GM13976 (cell line): Measurements from ENCODE around the gene ZNF296.

Experiments used
- DNase-seq: peaks from one replicate; pipeline ENCODE4 v3.0.0; 2012; ENCODE audit warnings: low spot score
- in situ Hi-C: fragments of 300-500 bp; cut with MboI; formaldehyde crosslinking; loops from one replicate; pipeline ENCODE4 v1.12.0; 2022; ENCODE audit warnings: low sequenced_read_pairs, mixed read lengths, inconsistent platforms; ENCODE audit not compliant: unreplicated experiment
- TF ChIP-seq, protein P1 (sequence below): IDR thresholded peaks from 2 replicates; pipeline ENCODE4 v1.5.1; 2012; ENCODE audit warnings: borderline replicate concordance, mild to moderate bottlenecking; ENCODE audit not compliant: insufficient read depth; ENCODE audit errors: extremely low read depth, missing control alignments, control extremely low read depth

Gene ZNF296

DNA sequence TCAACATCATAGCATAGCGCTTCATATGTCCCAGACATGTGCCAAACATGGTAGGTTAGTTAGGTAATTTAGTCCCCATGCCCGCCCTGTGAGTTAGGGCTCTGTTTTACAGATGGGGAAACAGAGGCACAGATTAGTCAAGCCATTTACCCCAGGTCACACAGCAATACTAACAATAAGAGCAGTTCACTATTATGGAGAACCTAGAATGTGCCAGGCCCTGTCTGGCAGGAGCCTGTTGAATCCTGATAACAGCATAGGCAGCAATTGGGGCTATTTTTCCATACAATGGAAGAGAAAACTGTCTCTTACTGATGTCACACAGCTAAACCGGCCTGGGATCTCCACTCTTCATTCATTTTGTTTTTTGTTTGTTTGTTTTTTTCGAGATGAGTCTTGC lies 10.2 kb upstream of the ZNF296 start:
- no peak for DNase-seq
- in situ Hi-C loops: no loop called here
- TF ChIP-seq, protein P1, sequence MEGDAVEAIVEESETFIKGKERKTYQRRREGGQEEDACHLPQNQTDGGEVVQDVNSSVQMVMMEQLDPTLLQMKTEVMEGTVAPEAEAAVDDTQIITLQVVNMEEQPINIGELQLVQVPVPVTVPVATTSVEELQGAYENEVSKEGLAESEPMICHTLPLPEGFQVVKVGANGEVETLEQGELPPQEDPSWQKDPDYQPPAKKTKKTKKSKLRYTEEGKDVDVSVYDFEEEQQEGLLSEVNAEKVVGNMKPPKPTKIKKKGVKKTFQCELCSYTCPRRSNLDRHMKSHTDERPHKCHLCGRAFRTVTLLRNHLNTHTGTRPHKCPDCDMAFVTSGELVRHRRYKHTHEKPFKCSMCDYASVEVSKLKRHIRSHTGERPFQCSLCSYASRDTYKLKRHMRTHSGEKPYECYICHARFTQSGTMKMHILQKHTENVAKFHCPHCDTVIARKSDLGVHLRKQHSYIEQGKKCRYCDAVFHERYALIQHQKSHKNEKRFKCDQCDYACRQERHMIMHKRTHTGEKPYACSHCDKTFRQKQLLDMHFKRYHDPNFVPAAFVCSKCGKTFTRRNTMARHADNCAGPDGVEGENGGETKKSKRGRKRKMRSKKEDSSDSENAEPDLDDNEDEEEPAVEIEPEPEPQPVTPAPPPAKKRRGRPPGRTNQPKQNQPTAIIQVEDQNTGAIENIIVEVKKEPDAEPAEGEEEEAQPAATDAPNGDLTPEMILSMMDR: no peak

DNA sequence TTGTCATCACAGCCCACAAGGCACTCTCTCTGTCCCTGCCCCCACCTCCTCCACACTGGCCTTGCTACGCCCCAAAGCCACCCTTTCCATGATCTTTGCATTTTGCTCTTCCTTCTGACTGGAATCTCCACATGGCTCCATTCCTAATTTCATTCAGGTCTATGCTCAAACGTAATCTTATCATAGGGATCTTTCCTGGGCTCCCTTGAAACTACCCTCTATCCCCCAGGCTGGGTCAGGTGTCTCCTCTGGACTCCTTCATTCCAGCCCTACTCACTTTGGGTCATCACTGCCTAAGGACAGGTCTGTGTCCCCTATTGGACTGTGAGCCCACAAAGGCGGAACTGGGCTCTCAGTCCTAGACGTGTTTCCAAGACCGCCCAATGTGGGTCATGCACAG lies 5.9 kb upstream of the ZNF296 start:
- in situ Hi-C loops: no loop called here

DNA sequence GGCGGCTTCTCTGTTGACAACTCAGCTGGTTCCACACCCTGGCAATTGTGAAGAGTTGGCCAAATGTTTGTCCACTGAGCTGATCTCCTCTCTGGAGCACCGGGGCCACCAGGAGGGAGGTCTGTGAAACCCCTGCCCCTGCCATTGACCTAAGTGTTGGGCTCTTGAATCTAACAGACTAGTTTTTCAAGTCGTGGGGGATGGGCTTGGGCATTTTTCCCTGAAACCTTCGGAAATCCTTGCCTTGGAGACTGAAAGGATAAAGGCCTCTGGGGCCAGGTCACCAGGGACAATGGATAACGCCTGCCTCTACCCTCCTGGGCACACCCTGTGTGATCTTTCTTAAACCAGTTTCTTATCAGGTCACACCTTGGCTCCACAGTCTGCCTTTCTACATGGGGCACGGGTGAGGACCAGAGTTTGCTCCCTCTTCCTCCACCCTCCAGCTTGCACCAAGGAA lies 3.7 kb upstream of the ZNF296 start:
- DNase-seq: no peak
- TF ChIP-seq, protein P1: no peak
- in situ Hi-C loops: no loop called here

More for the DNA sequence above, 5.9 kb upstream of the ZNF296 start:
- TF ChIP-seq, protein P1: no peak
- DNase-seq: no peak

DNA sequence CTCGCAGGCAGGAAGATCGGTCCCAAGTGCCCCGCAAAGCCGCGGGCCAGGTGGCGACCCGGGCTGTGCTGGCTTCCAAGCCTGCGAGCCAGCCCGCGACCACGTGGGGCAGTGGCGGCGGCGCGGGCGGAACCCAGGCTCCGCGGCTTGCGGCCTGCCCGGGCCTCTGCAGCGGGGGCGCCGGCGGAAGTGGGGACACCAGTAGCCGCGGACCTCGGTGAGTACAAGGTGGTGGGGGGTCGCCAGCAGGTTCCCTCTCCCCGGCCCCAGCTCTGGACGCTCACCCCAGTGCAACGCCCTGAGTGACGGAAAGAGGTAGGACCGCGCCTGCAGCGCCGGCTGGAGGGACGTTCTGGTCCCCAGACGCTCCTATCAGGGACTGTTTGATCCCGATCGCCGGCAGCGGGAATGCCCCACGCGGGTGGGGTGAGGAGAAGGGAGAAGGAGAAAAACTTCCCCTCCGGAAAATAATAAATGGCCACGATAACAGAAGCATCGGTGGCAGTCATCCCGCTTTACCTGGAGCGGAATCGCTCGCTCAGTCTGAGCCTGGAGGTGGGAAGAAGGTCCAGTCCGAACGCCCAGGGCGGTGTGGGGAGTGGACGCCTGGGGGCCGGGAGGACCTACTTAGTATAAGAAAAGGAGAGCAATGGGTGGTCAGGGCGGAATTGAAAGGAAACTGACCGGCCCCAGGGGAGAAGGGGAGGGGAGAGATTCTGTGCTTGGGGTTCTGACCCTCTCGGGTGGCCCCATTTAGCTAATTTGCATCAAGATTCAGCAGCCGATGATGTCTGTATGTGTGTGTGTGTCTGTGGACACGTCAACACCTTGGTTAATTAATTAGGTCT lies 3.0 kb upstream of the ZNF296 start, which contains the start of gene GEMIN7:
TSS of gene GEMIN7 (plus strand) at position 198 of the 848 bp plus-strand sequence. CDS start 10,855 bp downstream, outside the sequence.
- in situ Hi-C loops: no loop called here
- TF ChIP-seq, protein P1: no peak
- peak; percentile 85 for DNase-seq

DNA sequence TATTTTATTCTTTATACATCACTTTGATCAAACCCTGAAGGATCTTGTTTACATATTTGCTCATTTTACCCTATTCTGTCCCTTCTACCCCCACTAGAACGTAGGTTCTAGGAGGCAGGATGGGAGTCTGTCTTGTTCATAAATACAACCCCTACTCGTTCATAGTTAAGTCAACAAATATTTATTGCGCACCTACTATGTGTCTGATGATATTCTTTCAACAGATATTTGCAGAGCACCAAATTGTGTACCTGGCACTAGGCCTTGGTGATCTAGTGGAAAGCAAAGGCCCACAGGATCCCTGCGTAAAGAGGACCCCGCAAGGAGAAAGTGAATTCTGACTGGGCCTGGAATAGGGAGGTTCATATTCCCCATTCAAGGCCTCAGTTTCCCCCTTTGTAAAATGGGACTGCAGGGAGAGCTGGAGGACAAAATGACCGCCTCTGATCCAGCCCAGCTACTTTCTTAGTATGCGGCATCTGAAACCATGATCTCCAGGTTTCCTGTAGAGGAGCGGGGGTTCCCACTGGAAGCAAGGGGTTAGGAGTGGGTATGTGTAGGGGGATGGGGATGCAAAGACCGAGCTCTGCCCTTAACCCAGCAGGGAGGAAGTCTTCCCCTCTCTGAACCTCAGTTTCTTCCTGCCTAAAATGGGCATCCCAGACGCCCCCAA lies 2.2 kb upstream of the ZNF296 start:
- TF ChIP-seq, protein P1: no peak
- in situ Hi-C loops: no loop called here
- no peak for DNase-seq

DNA sequence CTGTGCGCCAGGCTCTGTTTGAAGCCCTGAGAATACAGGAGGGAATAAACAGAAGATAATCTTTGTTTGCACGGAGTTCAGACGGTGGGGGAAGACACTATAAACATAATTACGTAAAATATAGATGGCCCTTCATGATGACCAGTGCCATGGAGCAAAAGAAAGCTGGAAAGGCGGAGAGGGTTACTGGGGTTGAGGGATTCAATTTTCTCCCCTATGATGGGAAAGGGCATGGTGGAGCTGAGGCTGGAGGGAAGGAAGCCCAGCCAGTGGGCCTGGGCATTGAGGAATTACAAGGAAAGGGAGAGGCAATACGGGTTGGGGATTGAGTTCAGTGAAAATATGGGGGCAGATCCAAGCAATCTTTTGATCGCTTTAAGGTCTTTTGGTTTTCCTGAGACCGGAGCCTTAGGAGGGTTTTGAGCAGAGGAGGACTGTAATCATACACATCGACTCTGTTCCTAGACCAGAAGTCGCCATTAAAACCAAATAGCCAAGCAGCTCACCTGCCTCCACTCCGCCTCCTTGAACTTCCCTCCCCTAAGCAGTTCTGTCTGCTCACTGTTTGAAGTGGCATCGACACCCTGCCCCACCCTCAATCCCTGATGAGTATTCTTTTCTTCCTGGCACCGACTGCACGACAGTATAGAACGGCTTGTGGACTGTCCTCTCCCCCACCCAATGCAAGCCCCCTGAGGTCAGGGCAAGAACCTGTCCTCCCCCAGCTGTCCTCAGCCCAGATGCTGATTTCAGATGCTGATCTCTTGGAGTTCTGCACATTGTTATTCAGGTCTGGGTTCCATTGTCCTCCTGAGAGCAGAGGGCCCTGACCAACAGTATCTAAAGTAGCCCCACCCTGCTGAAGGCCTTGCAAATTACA lies 813 bp upstream of the ZNF296 start:
- no peak for DNase-seq
- TF ChIP-seq, protein P1: no peak
- in situ Hi-C loops: no loop called here
